C4-2B (cell line): ENCODE data around the gene PTBP2.

ENCODE experiments used
- ZFX ChIP-seq: fragments of 450-650 bp; IDR thresholded peaks from 2 replicates; pipeline ENCODE4 v1.6.1; 2017
- TF ChIP-seq, protein P1 (sequence below): fragments of 450-650 bp; conservative IDR thresholded peaks from 2 replicates; pipeline ENCODE4 v1.5.1; 2017; ENCODE audit warnings: mild to moderate bottlenecking

DNA sequence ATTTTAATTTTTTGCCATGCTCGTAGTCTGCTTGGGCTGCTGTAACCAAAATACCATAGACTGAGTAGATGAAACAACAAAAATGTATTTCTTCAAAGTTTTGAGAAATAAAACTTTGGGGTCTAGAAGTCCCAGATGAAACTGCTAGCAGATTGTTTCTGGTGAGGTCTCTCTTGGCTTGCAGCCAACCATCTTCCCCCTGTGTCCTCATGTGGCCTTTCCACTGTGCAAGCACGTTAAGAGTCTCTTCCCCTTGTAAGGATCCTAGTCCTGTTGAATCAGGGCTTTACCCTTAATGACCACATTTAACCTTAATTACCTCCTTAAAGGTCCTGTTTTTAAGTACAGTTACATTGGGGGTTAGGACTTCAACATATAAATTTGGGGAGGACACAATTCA lies 86.6 kb downstream of the PTBP2 start:
- TF ChIP-seq, protein P1, sequence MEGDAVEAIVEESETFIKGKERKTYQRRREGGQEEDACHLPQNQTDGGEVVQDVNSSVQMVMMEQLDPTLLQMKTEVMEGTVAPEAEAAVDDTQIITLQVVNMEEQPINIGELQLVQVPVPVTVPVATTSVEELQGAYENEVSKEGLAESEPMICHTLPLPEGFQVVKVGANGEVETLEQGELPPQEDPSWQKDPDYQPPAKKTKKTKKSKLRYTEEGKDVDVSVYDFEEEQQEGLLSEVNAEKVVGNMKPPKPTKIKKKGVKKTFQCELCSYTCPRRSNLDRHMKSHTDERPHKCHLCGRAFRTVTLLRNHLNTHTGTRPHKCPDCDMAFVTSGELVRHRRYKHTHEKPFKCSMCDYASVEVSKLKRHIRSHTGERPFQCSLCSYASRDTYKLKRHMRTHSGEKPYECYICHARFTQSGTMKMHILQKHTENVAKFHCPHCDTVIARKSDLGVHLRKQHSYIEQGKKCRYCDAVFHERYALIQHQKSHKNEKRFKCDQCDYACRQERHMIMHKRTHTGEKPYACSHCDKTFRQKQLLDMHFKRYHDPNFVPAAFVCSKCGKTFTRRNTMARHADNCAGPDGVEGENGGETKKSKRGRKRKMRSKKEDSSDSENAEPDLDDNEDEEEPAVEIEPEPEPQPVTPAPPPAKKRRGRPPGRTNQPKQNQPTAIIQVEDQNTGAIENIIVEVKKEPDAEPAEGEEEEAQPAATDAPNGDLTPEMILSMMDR: no peak
- no peak for TF ChIP-seq ZFX
